Ovary (tissue), 9 donors: ENCODE data around the gene MCTP2. TPM values are rescaled to one million over a fixed set of nuclear protein-coding genes. Genes with fewer than 3 reads are reported as not detected.

Experiments
- DNase-seq, 5 donors: peaks; one replicate each; pipeline ENCODE4 v3.0.0-alpha.2; 2019 to 2020
- H3K27ac ChIP-seq, 2 donors: fragments of 200-600 bp; one replicate each; pipeline versions ENCODE4 v1.5.1 to v1.8.0; 2019 to 2022
- H3K27me3 ChIP-seq: fragments of 200-600 bp; one replicate; pipeline ENCODE4 v1.8.0; 2022
- H3K36me3 ChIP-seq: fragments of 200-600 bp; sonication (generic); one replicate; pipeline ENCODE4 v1.5.1; 2019
- H3K4me1 ChIP-seq: one replicate; pipeline ENCODE4 v1.8.1; 2013; ENCODE audit warnings: mild to moderate bottlenecking, moderate library complexity; ENCODE audit not compliant: insufficient read depth
- H3K4me3 ChIP-seq: fragments of 200-600 bp; sonication (generic); one replicate; pipeline ENCODE4 v1.5.1; 2017
- H3K9me3 ChIP-seq, 2 donors: fragments of 200-600 bp in 1 of 2; sonication (generic) in 1 of 2; one replicate each; pipeline versions ENCODE4 v1.5.1 to v1.8.1; 2013 to 2019; ENCODE audit warnings: mild to moderate bottlenecking in 1 of 2, moderate library complexity in 1 of 2
- EP300 ChIP-seq: sonication (generic); formaldehyde crosslinking; IDR thresholded peaks from one replicate; pipeline ENCODE4 v1.6.1; 2017; ENCODE audit warnings: antibody characterized with exemption
- POLR2A ChIP-seq: fragments of 450-650 bp; IDR thresholded peaks from one replicate; pipeline ENCODE4 v1.6.1; 2017; ENCODE audit warnings: antibody characterized with exemption, mild to moderate bottlenecking, moderate library complexity
- WGBS, 3 donors: extraction: QIAGEN DNeasy Blood & Tissue Kit in 1 of 3; methylation state at CpG; one replicate each; pipeline versions ENCODE4 v1.1.5 to v1.1.7; 2013 to 2017; 5-methylcytosine and 5-hydroxymethylcytosine counted together
- intact Hi-C, 4 donors: fragments of 100-400 bp; cut with DNase I; formaldehyde crosslinking; loops; one replicate each; pipeline versions ENCODE4 v1.11.0 to v1.15.1; 2022 to 2023
- polyA plus RNA-seq, 2 donors: library from polyadenylated mRNA; stranded (reverse); fragments of 200-250 nt in 1 of 2; fragments of 350-450 nt in 1 of 2; fragmentation: Illumina TruSeq in 1 of 2; extraction: RNeasy Lipid Tissue Mini Kit (QIAGEN cat#74804) in 1 of 2; gene quantifications; one replicate each; pipeline ENCODE4 v1.2.3, GENCODE V29; 2013 to 2014
- total RNA-seq, 7 donors: library from RNA; depleted of rRNA in 2 of 7; stranded (reverse); fragments of >200 nt in 2 of 7; fragmentation: NEBNext Ultra II Directional in 3 of 7; extraction: Animal tissue kit (Norgen Biotek cat#: 25700) in 3 of 7; gene quantifications; one replicate each; pipeline versions ENCODE4 v1.1.0 to v1.2.4, GENCODE V29; 2016 to 2023
- TF ChIP-seq, protein P1 (sequence below), 3 donors: fragments of 450-650 bp in 2 of 3; fragments of 200-600 bp in 1 of 3; IDR thresholded peaks; one replicate each; pipeline versions ENCODE4 v1.5.1 to v1.8.0; 2016 to 2022; ENCODE audit warnings: antibody characterized with exemption in 3 of 3, mild to moderate bottlenecking in 1 of 3
- donor health status: DM: no; HTN: no; CAD: no; lungs with moderate emphysema.
- donor health status: DM: no; HTN: no; CAD: no.
- donor health status: Bipolar disorder and iron deficiency.
- donor health status: DM: yes; HTN: yes; CAD: no.
- donor health status: DM: no; HTN: no; CAD: no.
- donor health status: DM: yes; HTN: yes; CAD: no.

The MCTP2 gene
- total and polyA plus RNA-seq, 9 donors, result 0.71 to 44.5 (median 5.7) TPM

DNA sequence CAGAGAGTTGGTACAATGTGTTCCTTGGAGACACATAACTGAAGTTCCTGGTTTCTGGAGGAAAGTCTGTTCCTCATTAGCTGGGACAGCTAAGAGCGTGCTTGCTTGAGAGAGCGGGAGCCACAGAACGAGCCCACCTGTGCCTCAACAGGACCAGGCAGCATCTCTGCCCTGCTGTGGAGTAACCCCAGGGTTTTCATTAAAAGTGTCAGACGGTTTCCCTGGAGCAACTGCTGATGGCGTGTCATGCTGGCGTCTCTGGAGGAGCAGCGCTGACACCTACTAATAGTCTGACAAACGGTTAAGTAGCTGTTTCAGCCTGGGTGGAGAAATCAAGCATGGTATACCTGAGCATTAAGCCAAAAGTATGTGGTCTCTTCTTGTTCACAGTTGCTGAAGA is 150.0 kb downstream of the MCTP2 start:
- DNase-seq, result no peak
- TF ChIP-seq EP300, result no peak
- TF ChIP-seq POLR2A, result no peak
- TF ChIP-seq, protein P1, sequence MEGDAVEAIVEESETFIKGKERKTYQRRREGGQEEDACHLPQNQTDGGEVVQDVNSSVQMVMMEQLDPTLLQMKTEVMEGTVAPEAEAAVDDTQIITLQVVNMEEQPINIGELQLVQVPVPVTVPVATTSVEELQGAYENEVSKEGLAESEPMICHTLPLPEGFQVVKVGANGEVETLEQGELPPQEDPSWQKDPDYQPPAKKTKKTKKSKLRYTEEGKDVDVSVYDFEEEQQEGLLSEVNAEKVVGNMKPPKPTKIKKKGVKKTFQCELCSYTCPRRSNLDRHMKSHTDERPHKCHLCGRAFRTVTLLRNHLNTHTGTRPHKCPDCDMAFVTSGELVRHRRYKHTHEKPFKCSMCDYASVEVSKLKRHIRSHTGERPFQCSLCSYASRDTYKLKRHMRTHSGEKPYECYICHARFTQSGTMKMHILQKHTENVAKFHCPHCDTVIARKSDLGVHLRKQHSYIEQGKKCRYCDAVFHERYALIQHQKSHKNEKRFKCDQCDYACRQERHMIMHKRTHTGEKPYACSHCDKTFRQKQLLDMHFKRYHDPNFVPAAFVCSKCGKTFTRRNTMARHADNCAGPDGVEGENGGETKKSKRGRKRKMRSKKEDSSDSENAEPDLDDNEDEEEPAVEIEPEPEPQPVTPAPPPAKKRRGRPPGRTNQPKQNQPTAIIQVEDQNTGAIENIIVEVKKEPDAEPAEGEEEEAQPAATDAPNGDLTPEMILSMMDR (IDR thresholded peaks at IDR 0.05), result no peak
- intact Hi-C loops, result no loop called here
- Histone ChIP-seq H3K4me3 (no peak overlapping the region), H3K27ac (no peak overlapping the region), H3K4me1 (no peaks in the 10 kb centered on the region), H3K27me3 (no peaks in the 10 kb centered on the region), H3K36me3 (no peaks in the 10 kb centered on the region), H3K9me3 (no peaks in the 10 kb centered on the region)
- WGBS, 3 donors, result 87 to 91% (median 88%) methylated on average over 8 of the region's 8 CpGs

DNA sequence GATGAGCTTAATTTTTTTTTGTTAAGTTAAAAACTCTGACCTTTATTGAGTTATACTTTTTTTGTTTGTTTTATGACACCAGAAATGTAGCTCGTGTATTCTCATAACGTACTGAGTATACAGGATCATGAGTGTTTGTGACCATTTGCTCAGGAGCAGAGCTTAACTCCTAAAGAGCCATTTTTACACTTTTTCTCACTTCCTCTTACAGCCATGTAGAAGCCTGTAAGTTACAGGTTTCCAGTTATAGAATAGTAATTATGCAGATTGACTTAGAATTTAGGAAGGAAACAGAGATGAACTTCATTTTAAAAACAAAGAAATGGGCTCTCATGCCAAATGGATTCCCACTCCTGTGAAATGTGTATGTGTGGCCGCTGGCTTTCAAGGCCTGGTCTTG is 151.7 kb downstream of the MCTP2 start:
- no peaks in the 10 kb centered on the region for H3K27me3 ChIP-seq
- intact Hi-C loops, result no loop called here
- WGBS, 3 donors, result 80 to 88% (median 81%) methylated on average over 3 of the region's 3 CpGs
- H3K27ac ChIP-seq, result no peak overlapping the region
- DNase-seq, result no peak
- H3K36me3 ChIP-seq, result no peaks in the 10 kb centered on the region
- H3K9me3 ChIP-seq, result no peaks in the 10 kb centered on the region
- TF ChIP-seq POLR2A (no peak), EP300 (no peak)
- TF ChIP-seq, protein P1 (IDR thresholded peaks at IDR 0.05), result no peak
- H3K4me1 ChIP-seq, result peaks cover 8% of the 10 kb centered on the region
- no peak overlapping the region for H3K4me3 ChIP-seq

DNA sequence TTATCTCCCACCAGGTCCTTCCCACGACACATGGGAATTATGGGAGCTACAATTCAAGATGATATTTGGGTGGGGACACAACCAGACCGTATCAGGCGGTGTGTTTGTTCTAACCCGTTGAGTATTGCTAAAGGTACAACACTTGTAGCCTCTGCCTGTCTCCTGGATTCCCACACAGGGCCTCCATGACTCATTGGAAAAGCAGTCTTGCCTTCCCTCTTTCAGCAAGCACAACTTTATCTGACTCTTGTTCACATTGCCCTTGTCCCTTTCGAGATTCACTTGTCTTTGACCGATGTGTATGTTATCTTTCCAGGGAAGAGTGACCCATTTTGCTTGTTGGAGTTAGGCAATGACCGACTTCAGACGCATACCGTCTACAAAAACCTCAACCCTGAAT is 152.3 kb downstream of the MCTP2 start:
- no peak for DNase-seq
- no peak for TF ChIP-seq POLR2A
- TF ChIP-seq, protein P1 (IDR thresholded peaks at IDR 0.05), result no peak
- no peak for TF ChIP-seq EP300
- Histone ChIP-seq H3K9me3 (no peaks in the 10 kb centered on the region), H3K27me3 (no peaks in the 10 kb centered on the region), H3K36me3 (no peaks in the 10 kb centered on the region), H3K4me3 (no peak overlapping the region), H3K4me1 (peaks cover 8% of the 10 kb centered on the region), H3K27ac (no peak overlapping the region)
- WGBS, 3 donors, result 95 to 98% (median 96%) methylated on average over 9 of the region's 9 CpGs
- intact Hi-C loops, result no loop called here

DNA sequence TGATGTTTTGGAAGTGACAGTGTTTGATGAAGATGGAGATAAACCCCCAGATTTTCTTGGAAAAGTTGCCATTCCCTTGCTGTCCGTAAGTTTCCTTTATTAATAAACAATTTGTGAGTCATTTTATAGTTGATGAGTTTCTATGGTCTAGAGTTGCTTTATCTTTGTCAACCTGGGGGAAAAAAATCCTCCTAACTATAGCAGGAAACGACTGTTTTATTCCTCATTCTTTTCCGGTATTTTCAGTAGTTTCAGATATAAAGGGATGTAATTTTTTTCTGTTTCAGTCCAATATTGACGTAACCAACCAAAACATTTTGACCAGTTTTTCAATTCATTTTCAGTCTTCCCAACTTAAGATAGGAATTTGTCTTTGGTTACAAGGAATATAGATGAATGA is 154.1 kb downstream of the MCTP2 start:
- Histone ChIP-seq H3K27me3 (no peaks in the 10 kb centered on the region), H3K36me3 (no peaks in the 10 kb centered on the region), H3K9me3 (no peaks in the 10 kb centered on the region), H3K27ac (no peak overlapping the region), H3K4me1 (peaks cover 8% of the 10 kb centered on the region), H3K4me3 (no peak overlapping the region)
- intact Hi-C loops, result no loop called here
- WGBS, 3 donors, result 61 to 82% (median 78%) methylated on average over 4 of the region's 4 CpGs
- no peak for DNase-seq
- TF ChIP-seq, protein P1 (IDR thresholded peaks at IDR 0.05), result no peak
- TF ChIP-seq POLR2A (no peak), EP300 (no peak)

DNA sequence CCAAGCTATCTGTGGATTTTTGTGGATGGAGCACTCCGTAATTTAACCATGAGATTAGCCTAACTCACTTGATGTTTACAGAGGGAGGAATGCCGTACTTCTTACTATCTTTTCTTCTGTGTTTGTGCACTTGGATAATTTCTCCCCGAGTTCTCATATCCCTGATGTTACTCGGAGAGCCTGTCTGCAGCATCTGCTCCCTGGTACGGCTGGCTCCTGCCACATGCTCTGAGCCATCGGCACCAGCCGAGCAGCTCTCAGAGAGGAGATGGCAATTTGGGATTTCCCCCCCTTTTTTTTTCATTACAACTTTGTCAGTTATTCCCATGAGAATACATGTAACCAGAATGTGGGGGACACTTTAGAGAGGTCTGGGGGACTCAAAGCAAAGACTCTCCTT is 155.0 kb downstream of the MCTP2 start:
- intact Hi-C loops, result no loop called here
- H3K36me3 ChIP-seq, result no peaks in the 10 kb centered on the region

More for the DNA sequence above, 155.0 kb downstream of the MCTP2 start:
- no peak for DNase-seq
- H3K27ac ChIP-seq, result no peak overlapping the region
- no peak overlapping the region for H3K4me3 ChIP-seq
- no peaks in the 10 kb centered on the region for H3K27me3 ChIP-seq
- no peak for TF ChIP-seq EP300
- 16 to 40% (median 18%) methylated on average over 7 of the region's 7 CpGs for WGBS, 3 donors
- peaks cover 8% of the 10 kb centered on the region for H3K4me1 ChIP-seq
- no peaks in the 10 kb centered on the region for H3K9me3 ChIP-seq
